HL-60 (cell line): Measurements from ENCODE around the gene SSBP4.

Experiments
- CTCF ChIP-seq: IDR thresholded peaks from one replicate; pipeline ENCODE4 v1.5.1; 2011; ENCODE audit warnings: low read length, control low read depth, inconsistent platforms; ENCODE audit not compliant: insufficient read depth
- POLR2AphosphoS5 ChIP-seq: IDR thresholded peaks from 2 replicates; pipeline ENCODE4 v1.6.1; 2012; ENCODE audit warnings: low read depth
- SPI1 ChIP-seq: IDR thresholded peaks from 2 replicates; pipeline ENCODE4 v1.6.1; 2012; ENCODE audit warnings: low read depth, mild to moderate bottlenecking, borderline replicate concordance

DNA sequence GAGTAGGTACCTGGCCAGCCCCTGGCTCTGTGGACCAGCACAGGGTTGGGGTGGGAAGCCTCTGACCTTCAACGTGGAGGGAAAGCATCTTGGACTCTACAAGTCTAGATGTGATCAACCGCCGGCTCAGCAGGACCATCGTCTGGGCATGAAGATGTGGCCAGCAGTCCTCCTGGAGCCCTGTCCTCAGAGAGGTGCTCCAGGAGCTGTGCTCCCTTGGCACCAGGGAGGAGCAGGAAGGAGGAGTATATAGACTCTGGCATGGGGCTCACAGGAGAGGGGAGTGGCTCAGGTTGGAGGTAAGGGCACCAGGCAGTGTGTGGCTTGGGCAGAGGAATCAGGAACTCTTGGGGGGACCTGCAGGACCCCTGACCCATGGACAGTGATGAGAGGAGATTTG, 37.1 kb downstream of the SSBP4 start:
- TF ChIP-seq CTCF = no peak
- TF ChIP-seq POLR2AphosphoS5 = no peak
- no peak for TF ChIP-seq SPI1
